Measurements from ENCODE around the gene ABCA2.

DNA sequence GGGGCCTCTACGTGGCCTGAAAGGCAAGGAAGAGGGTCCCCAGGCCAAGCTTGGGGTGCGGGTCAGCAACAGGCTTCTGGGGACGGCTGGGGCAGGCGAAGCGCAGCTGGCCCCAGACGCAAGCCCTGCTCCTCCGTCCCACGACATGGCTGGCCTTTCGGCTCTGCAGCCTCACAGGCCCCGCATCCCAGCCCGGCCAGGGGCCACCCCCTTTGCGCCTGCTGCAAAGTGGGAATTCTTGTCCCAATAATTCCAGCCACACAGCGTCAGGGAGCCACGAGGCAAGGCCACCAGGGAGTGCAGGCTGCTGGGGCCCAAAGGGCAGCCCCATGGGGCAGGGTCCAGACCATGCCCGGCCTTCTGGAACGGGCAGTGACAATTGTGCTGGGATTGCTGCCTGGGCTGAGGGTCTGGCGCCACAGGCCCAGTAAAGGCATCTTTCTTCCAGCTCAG is 26.9 kb upstream of the ABCA2 start:
- TF ChIP-seq, protein P1, sequence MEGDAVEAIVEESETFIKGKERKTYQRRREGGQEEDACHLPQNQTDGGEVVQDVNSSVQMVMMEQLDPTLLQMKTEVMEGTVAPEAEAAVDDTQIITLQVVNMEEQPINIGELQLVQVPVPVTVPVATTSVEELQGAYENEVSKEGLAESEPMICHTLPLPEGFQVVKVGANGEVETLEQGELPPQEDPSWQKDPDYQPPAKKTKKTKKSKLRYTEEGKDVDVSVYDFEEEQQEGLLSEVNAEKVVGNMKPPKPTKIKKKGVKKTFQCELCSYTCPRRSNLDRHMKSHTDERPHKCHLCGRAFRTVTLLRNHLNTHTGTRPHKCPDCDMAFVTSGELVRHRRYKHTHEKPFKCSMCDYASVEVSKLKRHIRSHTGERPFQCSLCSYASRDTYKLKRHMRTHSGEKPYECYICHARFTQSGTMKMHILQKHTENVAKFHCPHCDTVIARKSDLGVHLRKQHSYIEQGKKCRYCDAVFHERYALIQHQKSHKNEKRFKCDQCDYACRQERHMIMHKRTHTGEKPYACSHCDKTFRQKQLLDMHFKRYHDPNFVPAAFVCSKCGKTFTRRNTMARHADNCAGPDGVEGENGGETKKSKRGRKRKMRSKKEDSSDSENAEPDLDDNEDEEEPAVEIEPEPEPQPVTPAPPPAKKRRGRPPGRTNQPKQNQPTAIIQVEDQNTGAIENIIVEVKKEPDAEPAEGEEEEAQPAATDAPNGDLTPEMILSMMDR (IDR thresholded peaks at IDR 0.05): no peak
- TF ChIP-seq POLR2A (IDR thresholded peaks at IDR 0.05): no peak
